Erythroblast (primary cell): Measurements from ENCODE around the gene NXPH2.

Source experiments
- GATA1 ChIP-seq: IDR thresholded peaks from 2 replicates; pipeline ENCODE4 v1.6.1; 2011; ENCODE audit warnings: low read depth, mild to moderate bottlenecking, control low read depth, low read length, moderate library complexity
- POLR2A ChIP-seq: IDR thresholded peaks from 2 replicates; pipeline ENCODE4 v1.6.1; 2011; ENCODE audit warnings: mild to moderate bottlenecking, low read length

DNA sequence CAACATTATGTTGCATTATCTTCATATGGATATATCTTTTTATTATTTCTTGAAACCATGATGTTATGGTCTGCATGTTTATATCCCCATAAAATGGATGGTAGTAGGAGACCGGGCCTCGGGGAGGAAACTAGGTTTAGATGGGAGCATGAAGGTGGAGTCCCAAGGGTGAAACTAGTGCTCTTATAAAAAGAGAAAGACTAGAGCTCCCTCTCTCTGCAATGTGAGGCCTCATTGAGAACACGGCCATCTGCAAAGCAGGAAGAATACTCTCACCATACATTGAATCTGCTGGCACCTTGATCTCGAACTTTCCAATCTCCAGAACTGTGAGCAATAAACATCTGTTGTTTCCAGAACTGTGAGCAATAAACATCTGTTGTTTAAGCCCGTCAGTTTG, 64.0 kb downstream of the NXPH2 start:
- no peak for TF ChIP-seq POLR2A
- TF ChIP-seq GATA1, result no peak
